Stimulated activated naive CD8-positive, alpha-beta T cell treated with anti-CD3 and anti-CD28 coated beads, Interleukin-15, Interleukin-2, amounts not matched to agents 100 ng/mL and 50 ng/mL, for 24 hours (primary cell): Measurements from ENCODE around the gene SH3TC1.

Source experiments
- H3K27ac Mint-ChIP-seq: one replicate; pipeline ENCODE4 v1.8.0; 2021; ENCODE audit warnings: mild to moderate bottlenecking, mixed read lengths
- H3K27me3 Mint-ChIP-seq: one replicate; pipeline ENCODE4 v1.8.0; 2021; ENCODE audit warnings: mixed read lengths
- H3K36me3 Mint-ChIP-seq: one replicate; pipeline ENCODE4 v1.8.0; 2021; ENCODE audit warnings: low read depth, mixed read lengths
- H3K4me1 Mint-ChIP-seq: one replicate; pipeline ENCODE4 v1.8.0; 2021; ENCODE audit warnings: low read depth, mixed read lengths
- H3K4me3 Mint-ChIP-seq: one replicate; pipeline ENCODE4 v1.8.0; 2021; ENCODE audit warnings: mild to moderate bottlenecking, mixed read lengths
- H3K9me3 Mint-ChIP-seq: one replicate; pipeline ENCODE4 v1.8.0; 2021; ENCODE audit warnings: mixed read lengths

The SH3TC1 gene

DNA sequence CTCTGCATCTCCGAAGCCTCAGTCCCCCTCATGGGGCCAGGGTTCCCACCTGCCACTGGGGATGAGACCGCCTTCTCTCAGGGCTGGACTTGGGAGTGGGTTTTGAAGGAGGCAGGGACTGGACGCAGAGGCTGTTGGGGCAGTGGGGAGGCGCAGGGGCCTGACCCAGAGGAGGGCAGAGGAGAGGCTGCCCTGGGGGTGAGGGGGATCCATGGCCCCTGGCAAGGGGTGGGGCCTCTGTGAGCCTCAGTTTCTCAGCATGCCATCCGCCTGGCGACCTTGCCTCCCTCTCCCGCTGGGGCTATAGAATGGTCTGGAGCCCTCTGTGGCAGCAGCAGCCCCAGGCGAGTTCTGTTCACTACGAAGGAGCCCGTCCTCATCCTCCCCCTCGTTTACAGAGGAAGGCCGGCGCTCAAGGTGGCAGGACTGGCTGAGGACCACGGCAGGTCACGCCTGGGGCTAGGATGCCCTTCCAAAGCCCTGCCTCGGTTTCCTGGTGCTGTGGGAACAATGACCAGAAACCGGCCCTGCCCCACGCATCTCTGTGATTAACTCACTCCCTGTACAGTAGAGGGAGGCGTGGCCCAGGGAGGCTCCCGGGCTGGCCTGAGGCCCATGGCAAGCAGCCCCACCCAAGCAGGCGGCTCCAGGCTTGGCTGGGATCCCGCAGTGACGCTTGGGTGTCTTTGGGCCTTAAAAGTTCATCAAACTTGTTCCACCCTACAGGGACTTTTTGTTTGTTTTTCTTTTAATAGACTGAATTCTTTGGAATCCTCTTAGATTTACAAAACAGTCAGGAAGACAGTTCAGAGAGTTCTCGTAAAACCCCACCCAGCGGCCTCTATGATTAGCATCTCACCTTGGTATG, 16.0 kb upstream of the SH3TC1 start:
- H3K4me1 Mint-ChIP-seq = no peaks in the 10 kb centered on the region
- no peak overlapping the region for H3K4me3 Mint-ChIP-seq
- no peak overlapping the region for H3K27ac Mint-ChIP-seq
- no peaks in the 10 kb centered on the region for H3K36me3 Mint-ChIP-seq
- H3K27me3 Mint-ChIP-seq = no peaks in the 10 kb centered on the region
- H3K9me3 Mint-ChIP-seq = no peaks in the 10 kb centered on the region

DNA sequence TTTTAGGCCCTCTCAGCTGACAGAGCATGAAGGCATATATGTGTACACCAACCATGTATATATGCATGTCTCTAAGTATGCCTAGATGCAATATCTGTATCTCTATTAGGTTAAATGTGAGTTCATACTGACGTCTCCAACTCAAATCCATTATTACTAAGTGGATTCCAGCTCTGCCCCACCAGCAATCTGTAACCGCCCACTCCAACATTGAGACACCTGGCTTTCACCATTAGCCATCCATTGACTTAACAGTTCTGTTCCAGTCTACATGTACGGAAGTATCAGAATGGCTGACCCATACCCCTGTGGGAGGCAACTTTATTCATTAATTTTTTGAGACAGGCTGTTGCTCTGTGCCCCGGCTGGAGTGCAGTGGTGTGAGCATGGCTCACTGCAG, 15.0 kb upstream of the SH3TC1 start:
- H3K9me3 Mint-ChIP-seq = no peaks in the 10 kb centered on the region
- H3K36me3 Mint-ChIP-seq = no peaks in the 10 kb centered on the region
- H3K27ac Mint-ChIP-seq = no peak overlapping the region
- H3K27me3 Mint-ChIP-seq = no peaks in the 10 kb centered on the region
- no peak overlapping the region for H3K4me3 Mint-ChIP-seq
- H3K4me1 Mint-ChIP-seq = no peaks in the 10 kb centered on the region

- H3K27ac Mint-ChIP-seq = no peak overlapping the region
- H3K4me1 Mint-ChIP-seq = no peaks in the 10 kb centered on the region
- H3K27me3 Mint-ChIP-seq = no peaks in the 10 kb centered on the region
- no peak overlapping the region for H3K4me3 Mint-ChIP-seq
- no peaks in the 10 kb centered on the region for H3K9me3 Mint-ChIP-seq
- H3K36me3 Mint-ChIP-seq = no peaks in the 10 kb centered on the region
These were observed 13.8 kb upstream of the SH3TC1 start for GRCh38 chr4:8185295-8185694.

GRCh38 chr4:8185930-8186329, 13.2 kb upstream of the SH3TC1 start:
- Mint-ChIP-seq H3K27me3 (no peaks in the 10 kb centered on the region), H3K9me3 (no peaks in the 10 kb centered on the region), H3K4me3 (no peak overlapping the region), H3K27ac (no peak overlapping the region), H3K4me1 (no peaks in the 10 kb centered on the region), H3K36me3 (no peaks in the 10 kb centered on the region)

DNA sequence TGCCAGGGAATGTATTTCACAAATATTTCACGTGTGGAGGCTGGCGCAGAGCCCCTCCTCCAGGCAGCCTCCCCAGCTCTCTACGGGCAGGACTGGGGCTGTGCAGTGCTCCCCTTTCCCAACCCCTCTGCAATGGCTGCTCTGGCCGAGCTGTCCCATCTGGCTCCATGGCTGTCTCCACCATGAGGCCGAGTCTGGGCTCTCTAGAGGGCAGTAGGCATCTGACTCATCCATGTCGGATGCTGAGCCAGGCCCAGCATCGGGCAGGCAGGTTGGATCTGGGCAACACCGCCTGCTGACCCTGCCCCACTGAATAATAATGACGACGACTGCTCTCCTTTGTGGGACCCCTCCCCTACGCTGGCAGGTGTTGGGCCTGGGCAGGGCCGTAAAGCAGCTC, 11.0 kb upstream of the SH3TC1 start:
- no peaks in the 10 kb centered on the region for H3K27me3 Mint-ChIP-seq
- H3K27ac Mint-ChIP-seq = no peak overlapping the region
- H3K4me1 Mint-ChIP-seq = peaks cover 5% of the 10 kb centered on the region
- H3K4me3 Mint-ChIP-seq = no peak overlapping the region
- H3K9me3 Mint-ChIP-seq = no peaks in the 10 kb centered on the region
- no peaks in the 10 kb centered on the region for H3K36me3 Mint-ChIP-seq

DNA sequence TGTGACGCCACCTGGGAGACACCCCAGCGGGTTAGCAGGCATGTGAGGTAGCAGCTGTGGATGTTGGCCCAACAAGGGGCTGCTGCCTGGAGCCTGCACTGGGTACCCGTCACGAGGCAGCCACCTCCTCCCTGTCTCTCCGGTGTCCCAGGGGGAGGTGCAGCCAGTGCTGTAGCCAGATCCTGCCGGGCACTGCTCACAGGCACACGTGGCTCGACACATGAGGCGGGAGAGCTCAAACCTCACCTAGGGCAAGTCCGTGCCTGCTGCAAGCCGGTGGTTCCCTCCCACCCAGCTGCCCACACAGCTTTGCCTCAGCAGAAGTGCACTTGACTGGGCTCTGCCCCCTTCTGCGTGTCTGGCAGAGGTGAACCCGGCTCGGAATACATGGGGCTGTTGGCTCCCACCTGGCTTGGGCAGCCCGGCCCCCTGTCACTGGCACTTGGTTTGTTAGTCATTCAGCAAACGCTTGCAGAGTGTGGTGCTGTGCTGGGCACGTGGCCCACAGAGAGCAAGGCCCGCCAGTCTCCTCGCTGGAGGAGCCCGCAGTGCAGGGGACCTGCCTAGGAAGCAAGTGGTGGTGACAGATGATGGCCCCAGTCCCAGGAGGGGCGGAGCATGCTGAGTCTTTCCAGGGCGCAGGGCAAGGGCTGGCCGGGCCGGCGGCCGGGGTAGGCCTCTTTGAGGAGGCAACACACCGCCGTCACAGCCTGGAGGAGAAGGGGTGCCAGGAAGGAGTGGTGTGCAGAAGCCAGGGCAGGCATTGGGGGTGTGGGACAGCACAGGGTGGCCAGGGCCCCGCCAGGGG, 10.1 kb upstream of the SH3TC1 start:
- Mint-ChIP-seq H3K4me1 (peaks cover 5% of the 10 kb centered on the region), H3K4me3 (no peak overlapping the region), H3K27me3 (no peaks in the 10 kb centered on the region), H3K9me3 (no peaks in the 10 kb centered on the region), H3K36me3 (no peaks in the 10 kb centered on the region), H3K27ac (no peak overlapping the region)

DNA sequence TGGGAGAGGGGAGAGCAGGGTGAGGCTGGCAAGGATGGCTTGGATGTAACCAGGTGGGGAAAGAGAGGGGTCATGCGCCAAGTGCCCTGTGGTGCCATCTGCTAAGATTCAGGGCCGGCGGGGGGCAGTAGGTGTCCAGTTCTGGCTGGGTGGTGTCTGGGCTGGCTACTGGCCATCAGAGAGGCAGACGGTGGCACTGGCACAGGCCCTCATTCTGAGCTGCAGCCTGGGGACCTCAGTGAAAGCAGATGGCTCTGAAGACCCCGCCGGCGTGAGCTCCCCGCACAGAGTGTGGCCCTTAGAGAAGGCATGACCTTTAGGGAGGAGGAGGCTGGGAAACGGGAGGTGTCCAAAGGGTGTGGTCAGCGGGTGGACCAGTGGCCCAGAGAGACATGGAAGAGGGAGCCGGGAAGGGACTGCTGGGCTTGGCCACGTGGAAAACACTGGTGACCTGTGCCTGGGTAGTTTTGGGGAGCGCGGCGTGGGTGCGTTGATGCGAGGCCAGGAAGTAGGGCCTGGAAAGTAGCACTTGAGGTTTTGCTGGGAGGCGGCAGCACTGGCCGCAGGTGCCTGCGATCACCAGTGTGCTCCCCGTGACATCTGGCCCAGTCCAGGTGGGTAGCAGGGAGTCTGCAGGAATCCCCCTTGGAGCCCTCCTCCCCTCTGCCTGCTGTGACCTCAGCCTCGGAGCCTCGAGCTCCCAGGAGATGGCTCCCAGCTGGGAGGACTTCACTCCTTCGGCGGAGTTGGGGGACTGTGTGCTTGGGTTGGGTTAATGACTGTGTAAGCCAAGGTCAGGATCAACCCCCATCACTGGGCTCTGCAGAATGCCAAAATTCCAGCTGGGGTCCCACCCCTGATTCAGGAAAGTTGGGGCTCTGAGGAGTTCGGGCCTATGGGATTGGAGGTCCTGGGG, 9.3 kb upstream of the SH3TC1 start:
- no peaks in the 10 kb centered on the region for H3K27me3 Mint-ChIP-seq

DNA sequence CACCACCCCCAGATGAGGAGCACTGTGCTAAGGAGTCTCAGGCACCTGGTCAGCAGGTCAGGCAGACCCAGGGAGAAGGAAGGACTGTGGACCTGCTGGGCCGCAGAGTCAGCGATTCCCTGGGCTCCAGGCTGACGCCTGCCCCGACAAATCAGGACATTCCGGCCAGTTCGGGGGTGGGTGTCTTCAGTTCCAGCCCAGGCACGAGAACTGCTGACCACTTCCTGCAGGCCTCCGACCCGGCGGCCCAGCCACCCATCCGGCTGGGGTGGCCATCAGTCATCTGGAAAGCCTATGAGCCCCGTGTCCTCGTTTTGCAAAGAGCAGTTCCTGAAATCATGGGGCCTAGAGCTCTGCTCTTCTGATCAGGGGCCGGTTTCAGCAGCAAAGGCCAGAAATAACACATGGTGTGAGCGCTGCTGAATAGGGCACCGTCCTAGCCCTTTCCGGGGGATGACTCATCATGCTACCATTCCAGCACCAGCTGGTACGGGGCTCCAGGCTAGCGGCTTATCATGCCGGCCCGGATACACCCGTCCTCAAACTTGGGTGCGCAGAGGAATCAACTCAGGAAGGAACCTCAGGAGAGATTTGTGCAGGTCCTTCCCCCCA, 7.8 kb upstream of the SH3TC1 start:
- Mint-ChIP-seq H3K36me3 (no peaks in the 10 kb centered on the region), H3K9me3 (no peaks in the 10 kb centered on the region), H3K4me3 (no peak overlapping the region), H3K4me1 (peaks cover 5% of the 10 kb centered on the region), H3K27ac (peak overlapping the region; percentile 45), H3K27me3 (no peaks in the 10 kb centered on the region)

More for the DNA sequence above, 9.3 kb upstream of the SH3TC1 start:
- H3K4me1 Mint-ChIP-seq = peaks cover 5% of the 10 kb centered on the region
- H3K36me3 Mint-ChIP-seq = no peaks in the 10 kb centered on the region
- H3K9me3 Mint-ChIP-seq = no peaks in the 10 kb centered on the region
- H3K27ac Mint-ChIP-seq = no peak overlapping the region
- no peak overlapping the region for H3K4me3 Mint-ChIP-seq

DNA sequence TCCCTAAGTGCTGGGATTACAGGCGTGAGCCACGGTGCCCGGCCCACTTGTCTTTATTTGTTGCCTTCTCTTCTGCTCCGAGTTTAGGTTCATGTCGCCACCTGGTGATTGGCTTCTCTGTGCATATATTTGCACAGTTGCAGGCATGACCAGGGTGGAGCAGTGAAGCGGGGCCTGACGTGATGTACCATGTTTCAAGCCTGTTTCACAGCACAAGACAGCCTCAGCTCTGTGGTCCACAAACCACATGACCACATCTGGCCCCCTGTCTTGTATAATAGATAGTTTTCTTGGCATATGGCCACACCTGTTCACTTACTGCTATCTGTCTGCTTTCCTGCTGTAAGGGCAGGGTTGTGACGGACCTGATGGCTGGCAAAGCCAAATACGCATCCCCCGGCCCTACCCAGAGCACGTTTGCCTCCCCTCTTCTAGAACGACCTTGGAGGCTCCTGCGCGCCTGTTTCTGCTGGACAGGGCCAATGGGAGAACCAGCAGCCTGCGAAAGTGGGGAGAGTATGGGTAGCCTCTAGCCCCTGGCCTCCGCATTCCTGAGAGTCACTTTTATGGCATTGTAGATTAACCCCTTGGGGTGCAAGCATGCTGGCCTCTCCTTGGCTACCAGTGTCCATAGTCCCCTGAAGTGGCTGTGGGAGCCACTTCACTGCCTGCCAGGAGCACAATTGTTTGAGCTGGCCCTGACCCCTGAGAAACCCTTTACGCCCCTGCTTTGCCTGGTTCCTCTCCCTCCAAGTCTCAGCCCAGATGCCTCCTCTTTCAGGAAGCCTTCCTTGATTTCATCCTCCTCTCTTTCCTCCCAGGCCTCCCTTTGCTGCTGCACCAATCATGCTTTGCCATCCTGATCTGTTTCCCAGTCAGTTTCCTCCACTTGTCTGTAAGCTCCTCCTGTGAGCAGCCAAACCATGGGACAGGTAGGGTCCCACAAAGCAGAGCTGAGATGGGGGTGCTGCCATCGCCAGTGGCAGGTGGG, 6.0 kb upstream of the SH3TC1 start:
- Mint-ChIP-seq H3K4me3 (no peak overlapping the region), H3K27me3 (no peaks in the 10 kb centered on the region), H3K36me3 (no peaks in the 10 kb centered on the region), H3K27ac (no peak overlapping the region), H3K4me1 (peaks cover 5% of the 10 kb centered on the region), H3K9me3 (no peaks in the 10 kb centered on the region)

DNA sequence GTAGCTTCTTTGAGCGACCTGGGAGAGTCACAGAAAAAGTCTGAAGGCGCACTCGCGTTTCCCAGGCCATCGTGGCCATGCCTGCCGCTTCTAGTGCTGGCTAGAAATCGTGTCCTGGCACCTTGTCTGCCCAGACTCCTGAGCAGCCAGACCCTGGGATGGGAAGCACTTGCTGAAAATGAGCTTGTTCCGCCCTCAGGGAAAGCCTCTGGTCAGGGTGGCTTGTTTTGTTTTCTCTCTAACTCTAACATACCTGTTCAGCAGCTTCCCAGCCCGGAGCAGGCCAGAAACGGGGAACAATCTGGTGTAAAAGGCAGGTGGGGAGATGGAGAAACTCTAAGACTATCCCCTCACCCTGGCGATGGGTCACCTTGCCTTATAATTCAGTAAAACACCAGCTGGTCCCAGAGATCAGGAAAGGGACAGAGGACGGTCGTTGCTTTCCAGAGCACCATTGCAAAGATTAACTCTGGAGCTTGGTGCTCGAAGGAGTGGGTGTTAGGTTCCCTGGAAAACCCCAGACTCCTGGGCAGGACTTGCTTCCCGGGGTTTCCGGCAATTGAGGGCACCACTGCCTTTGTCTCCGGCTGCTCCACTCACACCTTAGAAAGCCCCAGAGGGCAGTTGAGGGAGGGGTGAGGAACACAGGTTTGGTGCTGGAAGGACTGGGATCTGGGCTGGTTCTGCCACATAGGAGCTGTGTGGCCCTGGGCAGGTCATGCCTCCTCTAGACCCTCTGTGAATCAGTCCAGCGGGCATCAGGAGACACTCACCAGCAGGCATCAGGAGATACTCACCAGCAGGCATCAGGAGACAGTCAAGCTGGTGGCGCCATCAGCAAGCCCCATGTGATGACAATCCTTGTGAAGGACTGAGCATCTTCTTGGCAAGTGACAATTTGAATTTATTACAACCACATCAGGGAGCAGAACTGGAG, 4.5 kb upstream of the SH3TC1 start:
- Mint-ChIP-seq H3K4me3 (no peak overlapping the region), H3K4me1 (peaks cover 18% of the 10 kb centered on the region), H3K36me3 (no peaks in the 10 kb centered on the region)

GRCh38 chr4:8195431-8195830, 3.7 kb upstream of the SH3TC1 start:
- Mint-ChIP-seq H3K36me3 (no peaks in the 10 kb centered on the region), H3K9me3 (no peaks in the 10 kb centered on the region), H3K4me3 (no peak overlapping the region), H3K27ac (no peak overlapping the region), H3K27me3 (no peaks in the 10 kb centered on the region), H3K4me1 (peaks cover 25% of the 10 kb centered on the region)

More for the DNA sequence above, 4.5 kb upstream of the SH3TC1 start:
- no peaks in the 10 kb centered on the region for H3K9me3 Mint-ChIP-seq
- H3K27me3 Mint-ChIP-seq = no peaks in the 10 kb centered on the region
- no peak overlapping the region for H3K27ac Mint-ChIP-seq

- H3K4me3 Mint-ChIP-seq = no peak overlapping the region
- peaks cover 30% of the 10 kb centered on the region for H3K4me1 Mint-ChIP-seq
- H3K27me3 Mint-ChIP-seq = no peaks in the 10 kb centered on the region
- no peaks in the 10 kb centered on the region for H3K36me3 Mint-ChIP-seq
- no peak overlapping the region for H3K27ac Mint-ChIP-seq
- no peaks in the 10 kb centered on the region for H3K9me3 Mint-ChIP-seq
These were observed 3.1 kb upstream of the SH3TC1 start for GRCh38 chr4:8195841-8196458.
